ENCODE measurements around the gene RAB8A.

The RAB8A gene

DNA sequence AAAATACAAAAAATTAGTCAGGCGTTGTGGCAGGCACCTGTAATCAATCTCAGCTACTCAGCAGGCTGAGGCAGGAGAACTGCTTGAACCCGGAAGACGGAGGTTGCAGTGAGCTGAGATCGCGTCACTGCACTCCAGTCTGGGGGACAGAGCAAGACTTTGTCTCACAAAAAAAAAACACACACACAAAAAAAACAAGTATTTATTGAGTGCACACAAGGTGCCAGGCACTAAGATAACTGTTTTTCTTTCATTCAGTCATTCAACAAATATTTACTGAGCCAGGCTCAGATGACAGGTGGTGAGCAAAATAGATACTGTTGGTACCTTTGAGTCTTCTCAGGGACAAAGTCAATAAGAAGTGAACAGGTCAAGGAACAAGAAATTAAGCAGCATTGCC, 55.4 kb downstream of the RAB8A start:
- TF ChIP-seq, protein P1, sequence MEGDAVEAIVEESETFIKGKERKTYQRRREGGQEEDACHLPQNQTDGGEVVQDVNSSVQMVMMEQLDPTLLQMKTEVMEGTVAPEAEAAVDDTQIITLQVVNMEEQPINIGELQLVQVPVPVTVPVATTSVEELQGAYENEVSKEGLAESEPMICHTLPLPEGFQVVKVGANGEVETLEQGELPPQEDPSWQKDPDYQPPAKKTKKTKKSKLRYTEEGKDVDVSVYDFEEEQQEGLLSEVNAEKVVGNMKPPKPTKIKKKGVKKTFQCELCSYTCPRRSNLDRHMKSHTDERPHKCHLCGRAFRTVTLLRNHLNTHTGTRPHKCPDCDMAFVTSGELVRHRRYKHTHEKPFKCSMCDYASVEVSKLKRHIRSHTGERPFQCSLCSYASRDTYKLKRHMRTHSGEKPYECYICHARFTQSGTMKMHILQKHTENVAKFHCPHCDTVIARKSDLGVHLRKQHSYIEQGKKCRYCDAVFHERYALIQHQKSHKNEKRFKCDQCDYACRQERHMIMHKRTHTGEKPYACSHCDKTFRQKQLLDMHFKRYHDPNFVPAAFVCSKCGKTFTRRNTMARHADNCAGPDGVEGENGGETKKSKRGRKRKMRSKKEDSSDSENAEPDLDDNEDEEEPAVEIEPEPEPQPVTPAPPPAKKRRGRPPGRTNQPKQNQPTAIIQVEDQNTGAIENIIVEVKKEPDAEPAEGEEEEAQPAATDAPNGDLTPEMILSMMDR (IDR thresholded peaks at IDR 0.05), result no peak

DNA sequence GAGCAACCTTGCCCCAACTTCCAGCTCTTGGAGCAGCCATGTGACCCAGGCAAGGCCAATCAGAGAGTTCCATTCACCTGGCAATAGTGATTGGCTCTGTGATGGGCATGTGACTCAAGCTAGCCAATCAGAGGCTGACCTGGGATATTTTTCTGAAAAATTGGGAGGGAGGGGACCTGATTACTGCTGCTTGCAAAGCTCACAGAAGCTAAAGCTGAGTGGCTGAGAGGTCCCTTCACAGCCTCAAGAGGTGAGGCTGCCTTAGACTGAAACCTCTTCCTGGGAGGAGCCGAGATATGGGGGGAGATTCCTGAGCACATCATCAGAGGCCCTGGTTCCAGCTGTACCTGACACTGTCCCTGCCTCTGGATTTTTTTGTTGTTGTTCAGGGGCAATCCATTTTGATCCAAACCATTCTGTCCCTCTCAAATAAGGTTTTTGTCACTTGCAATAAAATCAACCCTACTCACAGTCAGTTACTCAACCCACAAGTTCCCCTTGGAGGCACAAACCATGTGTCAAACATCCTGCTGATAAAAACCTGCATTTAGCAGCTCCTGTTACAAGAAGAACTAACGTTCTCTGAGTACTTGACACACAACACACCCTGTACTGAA, 56.9 kb downstream of the RAB8A start:
- TF ChIP-seq, protein P1 (IDR thresholded peaks at IDR 0.05), result no peak

DNA sequence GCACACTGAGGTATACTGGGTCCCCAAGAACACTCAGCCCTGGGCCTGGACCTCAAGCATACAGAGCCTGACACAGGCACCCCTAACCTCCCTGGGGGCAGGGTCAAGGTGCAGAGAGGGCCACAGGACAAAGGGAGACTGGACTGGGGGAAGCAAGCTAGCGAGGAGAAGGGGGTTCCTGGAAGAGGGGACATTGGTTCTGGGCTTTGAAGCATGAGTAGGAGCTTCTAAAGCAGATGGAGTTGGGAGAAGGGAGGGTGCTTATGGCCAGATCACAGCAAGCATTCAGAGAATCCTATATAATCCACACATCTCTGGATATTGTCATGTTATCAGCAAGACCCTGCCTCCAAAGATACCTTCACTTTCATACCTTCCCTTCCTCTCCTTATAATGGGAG, 58.4 kb downstream of the RAB8A start:
- TF ChIP-seq, protein P1 (IDR thresholded peaks at IDR 0.05), result no peak

DNA sequence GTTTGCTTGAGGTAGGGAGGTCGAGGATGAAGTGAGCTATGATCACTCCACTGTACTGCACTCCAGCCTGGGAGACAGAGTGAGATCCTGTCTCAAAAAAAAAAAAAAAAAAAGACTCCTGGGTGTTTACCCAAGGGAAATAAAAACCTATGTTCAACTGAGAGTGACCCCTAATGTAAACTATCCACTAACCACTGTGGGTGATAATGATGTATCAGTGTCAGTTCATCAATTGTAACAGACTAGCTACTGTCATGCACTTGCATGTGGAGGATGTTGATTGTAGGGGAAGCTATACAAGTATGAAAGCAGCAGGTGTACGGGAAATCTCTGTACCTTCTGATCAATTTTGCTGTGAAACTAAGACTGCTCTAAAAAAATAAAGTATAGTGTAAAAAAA, 64.3 kb downstream of the RAB8A start:
- TF ChIP-seq, protein P1 (IDR thresholded peaks at IDR 0.05), result no peak

DNA sequence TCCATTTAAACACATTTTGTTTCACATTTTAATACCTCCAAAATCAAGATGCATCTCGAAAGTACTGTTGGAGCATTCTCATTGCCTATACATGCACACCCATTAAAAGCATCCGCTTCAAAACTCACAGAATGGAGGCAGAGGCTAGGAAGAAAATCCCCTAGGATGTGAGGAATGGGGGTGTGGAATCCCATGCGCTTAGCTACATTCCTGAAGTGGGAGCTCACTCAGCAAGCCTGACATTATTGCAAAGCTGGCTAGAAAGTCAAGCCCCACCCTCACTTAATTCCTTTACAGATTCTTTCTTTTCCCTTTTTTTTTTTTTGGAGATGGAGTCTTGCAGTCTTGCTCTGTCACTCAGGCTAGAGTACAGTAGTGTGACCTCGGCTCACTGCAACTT, 68.9 kb downstream of the RAB8A start:
- TF ChIP-seq, protein P1 (IDR thresholded peaks at IDR 0.05), result no peak
